Activated naive CD4-positive, alpha-beta T cell treated with anti-CD3 and anti-CD28 coated beads, Interleukin-2, amount 10 ng/mL, durations not matched to agents 5 hours and 36 hours (primary cell): ENCODE data around the gene ARHGAP25. TPM values are rescaled to one million over a fixed set of nuclear protein-coding genes. Genes with fewer than 3 reads are reported as not detected.

Source experiments
- total RNA-seq, 2 experiments: library from RNA; stranded (reverse); gene quantifications; one replicate each; pipeline ENCODE4 v1.2.3, GENCODE V29; 2021

Gene ARHGAP25, protein sequence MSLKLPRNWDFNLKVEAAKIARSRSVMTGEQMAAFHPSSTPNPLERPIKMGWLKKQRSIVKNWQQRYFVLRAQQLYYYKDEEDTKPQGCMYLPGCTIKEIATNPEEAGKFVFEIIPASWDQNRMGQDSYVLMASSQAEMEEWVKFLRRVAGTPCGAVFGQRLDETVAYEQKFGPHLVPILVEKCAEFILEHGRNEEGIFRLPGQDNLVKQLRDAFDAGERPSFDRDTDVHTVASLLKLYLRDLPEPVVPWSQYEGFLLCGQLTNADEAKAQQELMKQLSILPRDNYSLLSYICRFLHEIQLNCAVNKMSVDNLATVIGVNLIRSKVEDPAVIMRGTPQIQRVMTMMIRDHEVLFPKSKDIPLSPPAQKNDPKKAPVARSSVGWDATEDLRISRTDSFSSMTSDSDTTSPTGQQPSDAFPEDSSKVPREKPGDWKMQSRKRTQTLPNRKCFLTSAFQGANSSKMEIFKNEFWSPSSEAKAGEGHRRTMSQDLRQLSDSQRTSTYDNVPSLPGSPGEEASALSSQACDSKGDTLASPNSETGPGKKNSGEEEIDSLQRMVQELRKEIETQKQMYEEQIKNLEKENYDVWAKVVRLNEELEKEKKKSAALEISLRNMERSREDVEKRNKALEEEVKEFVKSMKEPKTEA
- 10 to 100 TPM; 79.6 to 83.1 TPM for total RNA-seq

DNA sequence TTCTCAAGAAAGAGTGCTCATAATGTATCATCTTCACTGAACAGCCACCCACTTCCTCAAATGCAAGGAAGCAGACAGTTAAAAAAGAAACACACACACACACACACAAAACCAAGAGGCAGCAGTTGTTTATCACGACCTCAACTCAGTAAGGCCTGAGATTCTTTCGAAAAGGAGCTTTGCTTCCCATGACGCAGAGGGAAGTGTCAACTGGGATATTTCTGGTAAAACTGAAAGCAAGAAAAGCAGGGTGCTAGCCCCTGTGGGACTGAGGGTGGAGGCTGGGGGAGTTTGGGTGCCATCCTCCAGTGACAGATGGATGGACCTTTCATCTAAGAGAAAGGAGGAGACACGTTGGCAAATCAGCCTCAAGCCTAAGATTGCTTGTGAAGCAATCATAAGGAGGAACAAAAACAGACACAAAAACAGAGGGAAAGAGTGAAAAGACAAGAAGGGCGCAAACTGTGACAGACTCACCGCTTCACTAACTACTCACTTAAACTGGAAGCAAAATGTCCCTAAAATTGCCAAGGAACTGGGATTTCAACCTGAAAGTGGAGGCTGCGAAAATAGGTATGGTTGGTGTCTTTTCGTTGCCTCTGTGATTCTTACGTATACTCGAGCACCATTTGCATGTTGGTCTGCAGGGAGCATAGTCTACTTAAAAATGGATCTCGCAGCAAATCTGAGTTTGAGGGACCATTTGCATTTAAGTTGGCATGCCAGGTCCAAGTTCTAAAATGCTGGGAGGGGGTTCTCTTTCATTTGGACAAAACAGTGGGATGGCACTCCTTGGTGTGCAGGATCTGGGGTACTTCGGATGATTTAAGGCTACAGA is at the start of gene ARHGAP25:
TSS of gene ARHGAP25 (plus strand) at position 124 of the 838 bp plus-strand sequence. CDS start at position 513, 389 bp downstream.

GRCh38 chr2:68871159-68871764 is 136.7 kb downstream of the ARHGAP25 start, which contains the start of gene BMP10:
Gene BMP10 (minus strand): TSS chr2:68871397. CDS start chr2:68871358, 39 bp downstream.

Other genes with a start within 250 kb of the ARHGAP25 start
- not detected for gene PROKR1, start 91.2 kb upstream of the ARHGAP25 start, total RNA-seq
- gene BMP10, start 136.6 kb downstream of the ARHGAP25 start, total RNA-seq, result not detected
- gene GKN2, start 218.1 kb downstream of the ARHGAP25 start, total RNA-seq, result not detected
- not detected for gene GKN1, start 239.8 kb downstream of the ARHGAP25 start, total RNA-seq